GM18858 (cell line): Measurements from ENCODE around the gene DGKI.

ENCODE experiments used
- ATAC-seq: cut with Tn5 transposase; IDR thresholded peaks from one replicate; pipeline ENCODE4 v1.9.1; 2021; ENCODE audit not compliant: unreplicated experiment

The DGKI gene

GRCh38 chr7:137381045-137381444 is 465.7 kb downstream of the DGKI start:
- no peak for ATAC-seq

- no peak for ATAC-seq
Observed at GRCh38 chr7:137373507-137373906, 473.3 kb downstream of the DGKI start.

DNA sequence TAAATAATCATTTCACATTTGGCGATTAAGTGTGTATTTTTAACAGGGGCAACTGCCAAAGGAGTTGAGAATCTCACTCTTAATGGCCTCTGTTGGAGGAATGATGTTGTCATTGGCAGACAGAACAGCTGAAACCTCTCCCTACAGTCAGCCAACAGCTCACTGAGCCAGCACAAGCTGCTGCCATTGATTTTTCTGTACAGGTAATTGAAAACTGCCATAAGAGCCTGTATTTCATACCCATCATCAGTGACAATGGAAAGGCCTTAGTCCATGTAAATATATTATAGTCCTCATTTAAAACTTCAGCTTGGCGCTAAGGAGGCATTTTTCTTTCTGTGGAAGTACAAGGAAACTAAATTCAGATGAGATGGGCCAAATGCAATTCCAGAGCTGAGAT is 475.2 kb downstream of the DGKI start:
- ATAC-seq, result no peak

- no peak for ATAC-seq
Observed at GRCh38 chr7:137366995-137367394, 479.8 kb downstream of the DGKI start.

- no peak for ATAC-seq
Observed at GRCh38 chr7:137363683-137364082, 483.1 kb downstream of the DGKI start.

DNA sequence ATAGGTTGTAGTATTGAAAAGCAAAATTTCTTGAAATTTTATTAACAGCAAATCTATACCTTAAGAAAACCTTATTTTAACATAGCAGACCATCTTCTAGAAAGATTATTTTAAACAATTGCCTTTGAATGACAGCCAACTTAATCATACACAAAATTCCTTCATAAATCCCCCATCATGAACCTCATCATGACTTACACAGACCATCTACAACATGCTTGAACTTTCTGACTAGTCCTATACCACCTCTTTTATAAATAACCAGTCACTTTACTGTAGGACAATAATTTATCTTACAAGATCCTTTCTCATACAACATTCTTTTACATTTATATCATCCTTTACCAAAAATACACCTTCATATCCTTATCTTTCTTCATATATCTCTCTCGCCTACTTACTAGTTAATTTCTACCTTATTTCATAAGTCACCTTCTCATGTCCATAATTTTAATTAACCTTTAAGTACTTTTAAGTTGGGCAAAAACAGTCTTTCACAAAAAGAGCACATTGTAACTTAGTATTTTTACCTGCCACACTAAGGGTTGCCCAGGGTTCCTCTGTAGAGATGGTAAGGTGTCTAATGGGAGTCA is 486.6 kb downstream of the DGKI start:
- no peak for ATAC-seq

DNA sequence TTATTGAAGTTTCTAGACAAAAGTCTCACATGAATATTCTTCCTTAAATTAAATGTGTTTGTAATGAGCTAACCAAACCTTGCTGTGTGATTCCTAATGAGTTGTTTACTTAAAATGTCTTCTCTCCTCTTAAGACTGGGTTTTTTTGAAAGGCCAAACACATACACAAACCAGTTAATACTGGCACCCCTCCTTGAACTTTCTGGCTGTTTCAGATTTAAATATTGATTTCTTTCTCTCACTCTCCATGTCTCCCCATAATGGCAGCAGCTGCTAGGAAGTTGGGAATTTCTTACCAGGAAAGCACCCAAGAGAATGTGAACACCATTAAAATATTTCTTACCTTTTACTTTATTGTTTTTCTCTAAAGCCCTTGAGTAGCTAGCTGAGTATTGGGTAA is 491.8 kb downstream of the DGKI start:
- no peak for ATAC-seq

- ATAC-seq, result no peak
Observed at GRCh38 chr7:137354396-137354795, 492.4 kb downstream of the DGKI start.

- ATAC-seq, result no peak
Observed at GRCh38 chr7:137351941-137352340, 494.8 kb downstream of the DGKI start.

GRCh38 chr7:137345799-137346449 is 500.9 kb downstream of the DGKI start:
- no peak for ATAC-seq

DNA sequence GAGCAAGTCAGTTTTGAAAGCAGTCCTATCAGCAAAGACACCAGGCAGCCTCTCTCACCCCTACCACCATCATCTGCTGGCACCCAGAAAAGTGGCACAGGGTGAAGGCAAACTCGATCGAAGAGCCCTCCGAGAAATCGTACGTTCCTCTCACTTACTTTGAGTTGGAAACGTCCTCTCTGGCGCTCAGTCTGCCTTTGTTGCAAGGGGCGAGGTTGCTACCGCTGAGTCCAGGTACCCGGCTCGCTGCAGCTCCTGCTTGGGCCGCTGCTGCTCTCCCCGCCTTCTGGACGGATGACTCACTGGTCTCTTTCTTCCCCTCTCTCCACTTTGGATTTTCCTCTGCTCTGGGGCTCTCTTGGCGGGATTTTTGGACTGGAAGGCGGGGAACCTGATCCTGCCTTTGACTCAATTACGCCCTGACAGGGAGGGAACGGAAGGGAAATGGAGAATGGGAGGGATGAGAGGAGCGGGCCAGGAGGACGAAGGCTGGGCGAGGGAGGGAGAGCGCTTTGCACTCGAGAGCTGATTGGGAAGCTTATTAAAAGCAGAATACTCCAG is 503.4 kb downstream of the DGKI start, which contains the start of gene PTN:
Gene PTN, minus strand, starts transcription at position 453 of the 561 bp plus-strand sequence. CDS start 88,760 bp downstream, outside the sequence.
- no peak for ATAC-seq

- no peak for ATAC-seq
Observed at GRCh38 chr7:137342828-137343261, 503.9 kb downstream of the DGKI start.

DNA sequence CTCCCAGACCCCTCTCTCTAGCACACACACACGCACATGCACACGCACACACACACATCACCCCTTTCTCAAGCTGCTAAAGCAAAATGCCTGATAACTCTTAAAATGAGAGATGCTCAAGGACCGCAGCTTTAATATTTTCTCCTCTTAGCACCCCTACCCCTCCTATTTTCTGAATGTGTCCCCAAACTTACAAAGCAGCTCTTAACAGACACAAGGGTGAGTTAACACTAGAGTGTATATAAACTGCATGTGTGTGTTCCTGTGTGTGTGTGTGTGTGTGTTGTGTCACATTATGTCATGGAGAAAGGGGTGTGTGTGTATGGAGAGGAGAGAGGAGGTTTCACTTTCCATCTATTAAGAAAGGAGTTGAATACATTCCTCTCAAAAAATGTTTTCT is 504.5 kb downstream of the DGKI start:
- no peak for ATAC-seq

- no peak for ATAC-seq
Observed at GRCh38 chr7:137337902-137338301, 508.9 kb downstream of the DGKI start.

DNA sequence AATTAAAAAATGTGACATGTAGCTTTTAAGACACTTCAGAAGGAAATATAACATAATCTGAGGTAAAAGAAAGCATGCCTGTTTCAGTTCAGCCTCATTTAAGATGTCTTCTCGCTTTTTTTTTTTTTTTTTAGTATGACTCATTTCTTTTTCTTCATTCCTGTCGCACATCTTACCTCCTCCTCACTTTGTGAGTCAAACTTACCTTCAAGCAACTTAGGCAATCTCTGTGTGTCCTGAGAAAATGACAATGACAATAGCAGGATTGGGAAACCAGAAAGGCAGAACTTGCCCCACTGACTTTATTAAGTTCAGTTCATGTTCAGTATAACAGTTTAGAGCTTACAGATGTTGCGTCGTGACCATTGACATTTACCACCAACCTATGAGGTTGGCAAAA is 511.0 kb downstream of the DGKI start:
- no peak for ATAC-seq

- ATAC-seq, result no peak
Observed at GRCh38 chr7:137331378-137331777, 515.4 kb downstream of the DGKI start.
